OCI-LY1 (cell line): ENCODE data around the gene GABBR2.

Source experiments
- H2AFZ ChIP-seq: fragments of 200-600 bp; sonication (generic), shearing (Covaris generic); 2 replicates; pipeline ENCODE4 v1.6.0; 2014; ENCODE audit warnings: antibody characterized with exemption, mild to moderate bottlenecking, low read length
- H3F3A ChIP-seq: fragments of 200-600 bp; sonication (generic), shearing (Covaris generic); 2 replicates; pipeline ENCODE4 v1.6.0; 2014; ENCODE audit warnings: mild to moderate bottlenecking, antibody characterized with exemption, low read length, moderate library complexity; ENCODE audit not compliant: insufficient read depth
- H3K27ac ChIP-seq: fragments of 200-600 bp; sonication (generic); 2 replicates; pipeline ENCODE4 v1.5.1; 2014; ENCODE audit warnings: low read length, mixed run types, mild to moderate bottlenecking, low read depth; ENCODE audit not compliant: poor library complexity, severe bottlenecking
- H3K27me3 ChIP-seq: fragments of 200-600 bp; sonication (generic); 2 replicates; pipeline ENCODE4 v1.6.0; 2014; ENCODE audit warnings: antibody characterized with exemption, mild to moderate bottlenecking, low read length, moderate library complexity; ENCODE audit not compliant: insufficient read depth
- H3K36me3 ChIP-seq: fragments of 200-600 bp; sonication (generic); 2 replicates; pipeline ENCODE4 v1.6.1; 2014; ENCODE audit warnings: mild to moderate bottlenecking, antibody characterized with exemption, low read length, moderate library complexity, mixed read lengths; ENCODE audit not compliant: insufficient read depth
- H3K4me1 ChIP-seq: fragments of 200-600 bp; sonication (generic); 2 replicates; pipeline ENCODE4 v1.5.1; 2014; ENCODE audit warnings: mild to moderate bottlenecking, low read length, moderate library complexity; ENCODE audit not compliant: insufficient read depth, severe bottlenecking
- H3K4me2 ChIP-seq: fragments of 200-600 bp; sonication (generic), shearing (Covaris generic); 2 replicates; pipeline ENCODE4 v1.6.1; 2014; ENCODE audit warnings: low read length
- H3K4me3 ChIP-seq: fragments of 200-600 bp; sonication (generic); 2 replicates; pipeline ENCODE4 v1.5.1; 2014; ENCODE audit warnings: low read length, low read depth, mild to moderate bottlenecking, mixed read lengths; ENCODE audit not compliant: poor library complexity, severe bottlenecking
- H3K79me2 ChIP-seq: fragments of 200-600 bp; shearing (Covaris generic); 2 replicates; pipeline ENCODE4 v1.6.1; 2016; ENCODE audit warnings: mixed run types, low read length, mixed read lengths; ENCODE audit not compliant: insufficient read depth
- H3K9ac ChIP-seq: fragments of 200-600 bp; sonication (generic), shearing (Covaris generic); 2 replicates; pipeline ENCODE4 v1.6.1; 2014; ENCODE audit warnings: mild to moderate bottlenecking, low read length, mixed read lengths
- H3K9me2 ChIP-seq: fragments of 200-600 bp; sonication (generic), shearing (Covaris generic); 2 replicates; pipeline ENCODE4 v1.6.1; 2014; ENCODE audit warnings: low read depth, mild to moderate bottlenecking, low read length, mixed read lengths
- H3K9me3 ChIP-seq: fragments of 200-600 bp; shearing (Covaris generic); 2 replicates; pipeline ENCODE4 v1.6.1; 2014; ENCODE audit warnings: low read length, mixed read lengths
- H4K20me1 ChIP-seq: fragments of 200-600 bp; sonication (generic), shearing (Covaris generic); 2 replicates; pipeline ENCODE4 v1.6.0; 2016; ENCODE audit warnings: mild to moderate bottlenecking, low read length; ENCODE audit not compliant: insufficient read depth
- CTCF ChIP-seq: fragments of 200-600 bp; sonication (generic), shearing (Covaris generic); IDR thresholded peaks from 2 replicates; pipeline ENCODE4 v1.5.1; 2017; ENCODE audit warnings: mild to moderate bottlenecking, antibody characterized with exemption, low read length, moderate library complexity, mixed read lengths
- EZH2 ChIP-seq: fragments of 200-600 bp; sonication (generic), shearing (Covaris generic); IDR thresholded peaks from 2 replicates; pipeline ENCODE4 v1.8.0; 2017; ENCODE audit warnings: borderline replicate concordance, mixed run types, mild to moderate bottlenecking, antibody characterized with exemption, low read length, moderate library complexity, mixed read lengths

The GABBR2 gene

GRCh38 chr9:98598861-98599260, 109.9 kb downstream of the GABBR2 start:
- no peaks in the 10 kb centered on the region for H3K9me2 ChIP-seq
- H3K27ac ChIP-seq, result no peak overlapping the region
- H3K9me3 ChIP-seq, result no peaks in the 10 kb centered on the region
- H3F3A ChIP-seq, result no peaks in the 10 kb centered on the region
- no peaks in the 10 kb centered on the region for H3K79me2 ChIP-seq
- no peaks in the 10 kb centered on the region for H3K4me1 ChIP-seq
- no peaks in the 10 kb centered on the region for H4K20me1 ChIP-seq
- no peak overlapping the region for H3K4me2 ChIP-seq
- no peak overlapping the region for H2AFZ ChIP-seq
- no peaks in the 10 kb centered on the region for H3K27me3 ChIP-seq
- H3K4me3 ChIP-seq, result no peak overlapping the region
- no peak overlapping the region for H3K9ac ChIP-seq
- no peaks in the 10 kb centered on the region for H3K36me3 ChIP-seq
- TF ChIP-seq EZH2 (no peak), CTCF (no peak)

- TF ChIP-seq CTCF, result no peak
- no peak for TF ChIP-seq EZH2
- Histone ChIP-seq H4K20me1 (no peaks in the 10 kb centered on the region), H2AFZ (no peak overlapping the region), H3K9me3 (no peaks in the 10 kb centered on the region), H3K9me2 (no peaks in the 10 kb centered on the region), H3K27ac (no peak overlapping the region), H3K9ac (no peak overlapping the region), H3K36me3 (no peaks in the 10 kb centered on the region), H3F3A (no peaks in the 10 kb centered on the region), H3K4me3 (no peak overlapping the region), H3K4me1 (no peaks in the 10 kb centered on the region), H3K27me3 (no peaks in the 10 kb centered on the region), H3K4me2 (no peak overlapping the region), H3K79me2 (no peaks in the 10 kb centered on the region)
Measured at GRCh38 chr9:98597236-98597771, 111.4 kb downstream of the GABBR2 start.

GRCh38 chr9:98596486-98596885, 112.2 kb downstream of the GABBR2 start:
- no peaks in the 10 kb centered on the region for H3K9me2 ChIP-seq
- H3K27ac ChIP-seq, result no peak overlapping the region
- no peak overlapping the region for H2AFZ ChIP-seq
- TF ChIP-seq CTCF, result no peak
- no peak for TF ChIP-seq EZH2
- H3F3A ChIP-seq, result no peaks in the 10 kb centered on the region
- H3K9me3 ChIP-seq, result no peaks in the 10 kb centered on the region
- no peaks in the 10 kb centered on the region for H3K36me3 ChIP-seq
- H3K79me2 ChIP-seq, result no peaks in the 10 kb centered on the region
- no peak overlapping the region for H3K4me3 ChIP-seq
- no peaks in the 10 kb centered on the region for H3K4me1 ChIP-seq
- H4K20me1 ChIP-seq, result no peaks in the 10 kb centered on the region
- H3K27me3 ChIP-seq, result no peaks in the 10 kb centered on the region
- H3K4me2 ChIP-seq, result no peak overlapping the region
- H3K9ac ChIP-seq, result no peak overlapping the region
